ENCODE results near the gene MID1.
A peak's percentile ranks its signal among the peaks of the same experiment; 100 is the strongest.

MID1 gene

GRCh38 chrX:10571260-10571659 lies 49.1 kb downstream of the MID1 start:
- no peak for DNase-seq

- no peak for DNase-seq
Observed at GRCh38 chrX:10570601-10571000, 49.8 kb downstream of the MID1 start.

- no peak for DNase-seq
Observed at GRCh38 chrX:10569946-10570345, 50.4 kb downstream of the MID1 start.

- DNase-seq = no peak
Observed at GRCh38 chrX:10568428-10568827, 52.0 kb downstream of the MID1 start.

- no peak for DNase-seq
Observed at GRCh38 chrX:10567136-10567535, 53.2 kb downstream of the MID1 start.

- no peak for DNase-seq
Observed at GRCh38 chrX:10566716-10567097, 53.7 kb downstream of the MID1 start.

- DNase-seq = peak; percentile 84
Observed at GRCh38 chrX:10564484-10564883, 55.9 kb downstream of the MID1 start.

GRCh38 chrX:10557166-10557565 lies 63.2 kb downstream of the MID1 start:
- DNase-seq = no peak

- no peak for DNase-seq
Observed at GRCh38 chrX:10556405-10556804, 64.0 kb downstream of the MID1 start.

GRCh38 chrX:10555846-10556245 lies 64.5 kb downstream of the MID1 start:
- no peak for DNase-seq

- no peak for DNase-seq
Observed at GRCh38 chrX:10554612-10555270, 65.6 kb downstream of the MID1 start.

- no peak for DNase-seq
Observed at GRCh38 chrX:10549280-10549679, 71.1 kb downstream of the MID1 start.

GRCh38 chrX:10548688-10549087 lies 71.7 kb downstream of the MID1 start:
- no peak for DNase-seq

- DNase-seq = no peak
Observed at GRCh38 chrX:10545882-10546281, 74.5 kb downstream of the MID1 start.

GRCh38 chrX:10542586-10542985 lies 77.8 kb downstream of the MID1 start:
- no peak for DNase-seq

GRCh38 chrX:10538831-10539230 lies 81.6 kb downstream of the MID1 start:
- no peak for DNase-seq

- no peak for DNase-seq
Observed at GRCh38 chrX:10537308-10537707, 83.1 kb downstream of the MID1 start.

- no peak for DNase-seq
Observed at GRCh38 chrX:10536744-10537143, 83.6 kb downstream of the MID1 start.

- no peak for DNase-seq
Observed at GRCh38 chrX:10534611-10535010, 85.8 kb downstream of the MID1 start.

- DNase-seq = no peak
Observed at GRCh38 chrX:10533696-10534365, 86.6 kb downstream of the MID1 start.

- no peak for DNase-seq
Observed at GRCh38 chrX:10531927-10532326, 88.5 kb downstream of the MID1 start.

GRCh38 chrX:10529344-10529743 lies 91.0 kb downstream of the MID1 start:
- DNase-seq = no peak

GRCh38 chrX:10526451-10526850 lies 93.9 kb downstream of the MID1 start:
- DNase-seq = no peak

- no peak for DNase-seq
Observed at GRCh38 chrX:10525381-10526120, 94.8 kb downstream of the MID1 start.
